H1 (cell line): ENCODE data around the gene KLK7. TPM values are rescaled to one million over a fixed set of nuclear protein-coding genes. Genes with fewer than 3 reads are reported as not detected.

Experiments used
- CTCF ChIA-PET: fragments of 300-600 bp; sonication (Branson Sonifier 250); formaldehyde crosslinking; loops from one replicate; lab custom pipeline; 2021; ENCODE audit not compliant: partially characterized antibody; lab: Charles Lee
- POLR2A ChIA-PET: fragments of 300-600 bp; sonication (Branson Sonifier 250); formaldehyde crosslinking; loops from one replicate; lab custom pipeline; 2021; ENCODE audit warnings: inconsistent platforms; ENCODE audit not compliant: partially characterized antibody; lab: Charles Lee
- DNase-seq, 2 experiments: peaks; one replicate each; pipeline versions ENCODE4 v3.0.0 to v3.0.0-alpha.2; 2010 to 2022; ENCODE audit warnings: low spot score in 2 of 2, low read depth in 1 of 2, mixed read lengths in 1 of 2
- FAIRE-seq: peaks from 2 replicates; lab custom pipeline; 2011; peaks lifted over from hg19 to GRCh38; lab: Jason Lieb, UNC
- H2AFZ ChIP-seq: 2 replicates; pipeline ENCODE4 v1.8.1; 2012; ENCODE audit warnings: low read length, inconsistent platforms
- H2AK5ac ChIP-seq: 2 replicates; pipeline ENCODE4 v1.6.1; 2013; ENCODE audit warnings: low read depth, low read length
- H2BK120ac ChIP-seq: replicated peaks from 2 replicates; pipeline ENCODE3; 2013; ENCODE audit warnings: low read depth, low read length, inconsistent platforms
- H2BK12ac ChIP-seq: 2 replicates; pipeline ENCODE4 v1.6.1; 2013; ENCODE audit warnings: low read depth, low read length
- H2BK15ac ChIP-seq: 2 replicates; pipeline ENCODE4 v1.6.1; 2013; ENCODE audit warnings: low read length
- H2BK20ac ChIP-seq: 2 replicates; pipeline ENCODE4 v1.6.1; 2013; ENCODE audit warnings: low read length
- H2BK5ac ChIP-seq: 2 replicates; pipeline ENCODE4 v1.6.1; 2013; ENCODE audit warnings: low read depth, low read length
- H3K14ac ChIP-seq: 2 replicates; pipeline ENCODE4 v1.6.1; 2013; ENCODE audit warnings: inconsistent platforms; ENCODE audit not compliant: insufficient read length
- H3K18ac ChIP-seq: 2 replicates; pipeline ENCODE4 v1.6.1; 2013; ENCODE audit warnings: low read length; ENCODE audit errors: extremely low read depth
- H3K23ac ChIP-seq: 2 replicates; pipeline ENCODE4 v1.6.1; 2013; ENCODE audit warnings: inconsistent platforms; ENCODE audit not compliant: insufficient read length
- H3K23me2 ChIP-seq: 2 replicates; pipeline ENCODE4 v1.6.1; 2013; ENCODE audit warnings: low read depth, low read length
- H3K27ac ChIP-seq: 2 replicates; pipeline ENCODE4 v1.6.1; 2011; ENCODE audit warnings: low read depth, low read length, inconsistent platforms
- H3K27me3 ChIP-seq, 4 experiments: replicated peaks in 1 of 4; 1 replicate in 1 of 4; 2 replicates in 3 of 4; pipeline versions ENCODE4 v1.6.1 to v1.8.1; 2011 to 2013; ENCODE audit warnings: low read length in 3 of 4, mild to moderate bottlenecking in 3 of 4, inconsistent platforms in 2 of 4, mixed read lengths in 2 of 4, moderate library complexity in 1 of 4; ENCODE audit not compliant: control insufficient read depth in 3 of 4, insufficient read depth in 3 of 4; ENCODE audit errors: extremely low read depth in 1 of 4
- H3K36me3 ChIP-seq, 4 experiments: 2 replicates each; pipeline versions ENCODE4 v1.6.1 to v1.8.1; 2011 to 2013; ENCODE audit warnings: mild to moderate bottlenecking in 4 of 4, low read length in 3 of 4, moderate library complexity in 2 of 4, control low read depth in 1 of 4, inconsistent platforms in 1 of 4; ENCODE audit not compliant: insufficient read depth in 4 of 4, control insufficient read depth in 2 of 4
- H3K4ac ChIP-seq: replicated peaks from 2 replicates; pipeline ENCODE3; 2013; ENCODE audit warnings: low read length, low read depth, mixed read lengths, inconsistent platforms; ENCODE audit not compliant: insufficient read length
- H3K4me1 ChIP-seq, 4 experiments: replicated peaks in 1 of 4; 1 replicate in 1 of 4; 2 replicates in 3 of 4; pipeline versions ENCODE4 v1.6.1 to v1.8.1; 2011 to 2013; ENCODE audit warnings: low read length in 3 of 4, inconsistent platforms in 2 of 4, mixed read lengths in 1 of 4; ENCODE audit not compliant: insufficient read depth in 4 of 4, control insufficient read depth in 3 of 4
- H3K4me2 ChIP-seq, 2 experiments: 2 replicates each; pipeline versions ENCODE4 v1.6.1 to v1.8.1; 2011 to 2013; ENCODE audit warnings: low read depth in 2 of 2, low read length in 2 of 2, control low read depth in 1 of 2, inconsistent platforms in 1 of 2, mild to moderate bottlenecking in 1 of 2; ENCODE audit not compliant: insufficient read depth in 1 of 2
- H3K4me3 ChIP-seq, 4 experiments: fragments of 200-600, 300-600 bp in 1 of 4; sonication (generic), shearing (Covaris generic), sonication (Bioruptor Twin) in 1 of 4; 2 replicates each; pipeline versions ENCODE4 v1.5.1 to v1.8.1; 2011 to 2016; ENCODE audit warnings: low read length in 4 of 4, low read depth in 3 of 4, control low read depth in 2 of 4, inconsistent platforms in 2 of 4, mild to moderate bottlenecking in 2 of 4, mixed read lengths in 1 of 4, moderate library complexity in 1 of 4; ENCODE audit not compliant: insufficient read depth in 2 of 4; ENCODE audit errors: extremely low read depth in 1 of 4
- H3K56ac ChIP-seq: replicated peaks from 2 replicates; pipeline ENCODE3; 2013; ENCODE audit warnings: low read depth, mild to moderate bottlenecking, mixed read lengths, low read length, inconsistent platforms; ENCODE audit not compliant: insufficient read length
- H3K79me1 ChIP-seq: 2 replicates; pipeline ENCODE4 v1.6.1; 2013; ENCODE audit warnings: low read depth, low read length, control low read depth
- H3K79me2 ChIP-seq, 2 experiments: 2 replicates each; pipeline versions ENCODE4 v1.6.1 to v1.8.1; 2012 to 2013; ENCODE audit warnings: low read length in 2 of 2, mild to moderate bottlenecking in 2 of 2, inconsistent platforms in 1 of 2; ENCODE audit not compliant: insufficient read depth in 2 of 2, control insufficient read depth in 1 of 2
- H3K9ac ChIP-seq, 4 experiments: replicated peaks in 1 of 4; 1 replicate in 1 of 4; 2 replicates in 3 of 4; pipeline versions ENCODE4 v1.6.1 to v1.8.1; 2011 to 2013; ENCODE audit warnings: low read depth in 3 of 4, low read length in 3 of 4, control low read depth in 2 of 4, mild to moderate bottlenecking in 2 of 4, moderate library complexity in 2 of 4, inconsistent platforms in 1 of 4; ENCODE audit errors: extremely low read depth in 1 of 4
- H3K9me3 ChIP-seq, 2 experiments: 2 replicates each; pipeline versions ENCODE4 v1.6.1 to v1.8.1; 2012 to 2013; ENCODE audit warnings: mild to moderate bottlenecking in 2 of 2, moderate library complexity in 2 of 2, control low read depth in 1 of 2, inconsistent platforms in 1 of 2, low read depth in 1 of 2, low read length in 1 of 2, mixed read lengths in 1 of 2; ENCODE audit not compliant: insufficient read depth in 2 of 2
- H4K20me1 ChIP-seq, 2 experiments: replicated peaks in 1 of 2; 2 replicates each; pipeline versions ENCODE3 to v1.8.1; 2011 to 2013; ENCODE audit warnings: inconsistent platforms in 2 of 2, low read length in 2 of 2, mild to moderate bottlenecking in 1 of 2; ENCODE audit not compliant: insufficient read depth in 2 of 2, control insufficient read depth in 1 of 2
- H4K5ac ChIP-seq: 2 replicates; pipeline ENCODE4 v1.6.1; 2013; ENCODE audit warnings: low read length, low read depth, mixed read lengths, inconsistent platforms; ENCODE audit not compliant: insufficient read length
- H4K8ac ChIP-seq: 2 replicates; pipeline ENCODE4 v1.8.0; 2013; ENCODE audit warnings: mild to moderate bottlenecking, moderate library complexity, low read length, inconsistent platforms; ENCODE audit not compliant: insufficient read depth; ENCODE audit errors: extremely low read depth
- H4K91ac ChIP-seq: replicated peaks from 2 replicates; pipeline ENCODE3; 2013; ENCODE audit warnings: low read length, mixed read lengths, inconsistent platforms; ENCODE audit not compliant: insufficient read length
- CBX8 ChIP-seq: fragments of 300-800, 300-1000 bp; sonication (generic); IDR thresholded peaks from 2 replicates; pipeline ENCODE4 v1.7.1; 2016; ENCODE audit warnings: low read depth, low read length, borderline replicate concordance
- HDAC2 ChIP-seq, 2 experiments: fragments of 300-600 bp in 1 of 2; sonication (generic) in 1 of 2; IDR thresholded peaks; 2 replicates each; pipeline ENCODE4 v1.6.1; 2011 to 2012; ENCODE audit warnings: low read depth in 2 of 2, low read length in 2 of 2, mild to moderate bottlenecking in 2 of 2, moderate library complexity in 2 of 2, borderline replicate concordance in 1 of 2, inconsistent platforms in 1 of 2
- JUND ChIP-seq: IDR thresholded peaks from 2 replicates; pipeline ENCODE4 v1.6.1; 2011; ENCODE audit warnings: mild to moderate bottlenecking, improper control_type of control experiment, low read length
- MAX ChIP-seq: IDR thresholded peaks from 2 replicates; pipeline ENCODE4 v1.6.1; 2012; ENCODE audit warnings: inconsistent platforms
- RBBP5 ChIP-seq: IDR thresholded peaks from 2 replicates; pipeline ENCODE4 v1.7.1; 2012; ENCODE audit warnings: low read depth, mild to moderate bottlenecking, inconsistent platforms, low read length, moderate library complexity, borderline replicate concordance
- RFX5 ChIP-seq: IDR thresholded peaks from 2 replicates; pipeline ENCODE4 v1.6.1; 2011; ENCODE audit warnings: low read depth, low read length, improper control_type of control experiment, borderline replicate concordance
- SIN3A ChIP-seq, 2 experiments: IDR thresholded peaks in 1 of 2; conservative IDR thresholded peaks in 1 of 2; 2 replicates each; pipeline ENCODE4 v1.6.1; 2011 to 2012; ENCODE audit warnings: low read length in 2 of 2, improper control_type of control experiment in 1 of 2, low read depth in 1 of 2, mild to moderate bottlenecking in 1 of 2
- SRF ChIP-seq: IDR thresholded peaks from 2 replicates; pipeline ENCODE4 v1.6.1; 2011; ENCODE audit warnings: mild to moderate bottlenecking, low read depth, low read length, moderate library complexity
- TAF1 ChIP-seq: IDR thresholded peaks from 2 replicates; pipeline ENCODE4 v1.6.1; 2011; ENCODE audit warnings: mild to moderate bottlenecking, low read depth, low read length
- TBP ChIP-seq: IDR thresholded peaks from 2 replicates; pipeline ENCODE4 v1.6.1; 2011; ENCODE audit warnings: low read depth, low read length, improper control_type of control experiment
- WGBS, 2 experiments: shearing (Covaris generic) in 1 of 2; methylation state at CpG; one replicate each; pipeline versions ENCODE4 v1.1.6 to v1.1.7; 2013 to 2015; ENCODE audit warnings: low lambda C conversion rate in 2 of 2, mixed read lengths in 2 of 2, inconsistent platforms in 1 of 2, low coverage in 1 of 2, missing lambda C conversion rate in 1 of 2; ENCODE audit not compliant: insufficient replicate concordance in 2 of 2, insufficient coverage in 1 of 2, insufficient read length in 1 of 2; ENCODE audit errors: extremely low coverage in 1 of 2, missing lambda C conversion rate in 1 of 2; 5-methylcytosine and 5-hydroxymethylcytosine counted together
- polyA plus RNA-seq, 7 experiments: library from polyadenylated mRNA; depleted of rRNA in 3 of 7; stranded (reverse) in 5 of 7; unstranded in 2 of 7; fragments of >200 nt in 5 of 7; fragments of 200-250 nt in 2 of 7; gene quantifications; 1 replicate in 5 of 7; 2 replicates in 1 of 7; 4 replicates in 1 of 7; pipeline versions ENCODE4 v1.2.1 to v1.2.3, GENCODE V29; 2011 to 2013; ENCODE audit warnings: missing spikeins in 2 of 7, mixed read lengths in 2 of 7
- total RNA-seq: library from RNA; stranded (reverse); fragmentation: NEBNext Ultra II Directional; extraction: Animal tissue kit (Norgen Biotek cat#: 25700); gene quantifications from 2 replicates; pipeline ENCODE4 v1.2.1, GENCODE V29; 2021

Gene KLK7
- total and polyA plus RNA-seq, 2 of the 8 experiments (the other 6 are each of a cell fraction or from before 2014, with no cell fraction given): 0.73 to 1.4 TPM

GRCh38 chr19:51012661-51013190 is 29.0 kb upstream of the KLK7 start:
- 77% methylated on average over 12 of the region's 12 CpGs; no CpG with 5 or more reads in 1 of the 2 experiments for WGBS, 2 experiments
- FAIRE-seq: no peak
- Histone ChIP-seq H3K27ac (no peak overlapping the region), H3K23me2 (peaks cover 9% of the 10 kb centered on the region; the same call in 1 of the 2 replicates), H2BK5ac (no peak overlapping the region), H3K4ac (no peak overlapping the region), H4K8ac (no peak overlapping the region), H2BK15ac (no peak overlapping the region), H3K27me3 (peaks cover 0 to 9% (median 7%) of the 10 kb centered on the region in 4 experiments; a peak in 5 of 7 replicates), H2AFZ (no peak overlapping the region), H3K4me1 (no peaks in the 10 kb centered on the region; a peak in 1 of 7 replicates), H3K14ac (no peak overlapping the region), H2AK5ac (no peak overlapping the region), H3K4me3 (no peak overlapping the region), H3K9me3 (no peaks in the 10 kb centered on the region), H3K36me3 (no peaks in the 10 kb centered on the region), H3K56ac (no peak overlapping the region), H3K23ac (no peak overlapping the region), H2BK12ac (no peak overlapping the region), H3K18ac (no peak overlapping the region), H3K4me2 (no peak overlapping the region), H3K79me2 (no peaks in the 10 kb centered on the region), H2BK20ac (no peak overlapping the region), H3K9ac (no peak overlapping the region), H4K5ac (no peak overlapping the region), H2BK120ac (no peak overlapping the region), H4K91ac (no peak overlapping the region), H4K20me1 (no peaks in the 10 kb centered on the region), H3K79me1 (no peaks in the 10 kb centered on the region)
- DNase-seq: no peak
- ChIA-PET POLR2A (no interaction called here), CTCF (interaction anchor here (0.7 to 3.5 kb wide), 8 partner anchors 11 to 90 kb away, joined by 3 to 18 read pairs (median 4); partner anchors contain the start of gene KLK8)
- TF ChIP-seq SIN3A (conservative IDR thresholded peaks at IDR 0.05 in 1 of 2, IDR thresholded peaks at IDR 0.05 in 1 of 2; ENCODE audit: low read depth in 1 of 2, low read length in 2 of 2) (no peak), TAF1 (no peak), RFX5 (no peak), CBX8 (no peak), JUND (no peak), SRF (no peak), TBP (no peak), HDAC2 (IDR thresholded peaks at IDR 0.05; ENCODE audit: borderline replicate concordance in 1 of 2, low read depth in 2 of 2, low read length in 2 of 2) (no peak), RBBP5 (no peak), MAX (no peak)
